ENCODE measurements around the gene ITPRIP.

ITPRIP gene

DNA sequence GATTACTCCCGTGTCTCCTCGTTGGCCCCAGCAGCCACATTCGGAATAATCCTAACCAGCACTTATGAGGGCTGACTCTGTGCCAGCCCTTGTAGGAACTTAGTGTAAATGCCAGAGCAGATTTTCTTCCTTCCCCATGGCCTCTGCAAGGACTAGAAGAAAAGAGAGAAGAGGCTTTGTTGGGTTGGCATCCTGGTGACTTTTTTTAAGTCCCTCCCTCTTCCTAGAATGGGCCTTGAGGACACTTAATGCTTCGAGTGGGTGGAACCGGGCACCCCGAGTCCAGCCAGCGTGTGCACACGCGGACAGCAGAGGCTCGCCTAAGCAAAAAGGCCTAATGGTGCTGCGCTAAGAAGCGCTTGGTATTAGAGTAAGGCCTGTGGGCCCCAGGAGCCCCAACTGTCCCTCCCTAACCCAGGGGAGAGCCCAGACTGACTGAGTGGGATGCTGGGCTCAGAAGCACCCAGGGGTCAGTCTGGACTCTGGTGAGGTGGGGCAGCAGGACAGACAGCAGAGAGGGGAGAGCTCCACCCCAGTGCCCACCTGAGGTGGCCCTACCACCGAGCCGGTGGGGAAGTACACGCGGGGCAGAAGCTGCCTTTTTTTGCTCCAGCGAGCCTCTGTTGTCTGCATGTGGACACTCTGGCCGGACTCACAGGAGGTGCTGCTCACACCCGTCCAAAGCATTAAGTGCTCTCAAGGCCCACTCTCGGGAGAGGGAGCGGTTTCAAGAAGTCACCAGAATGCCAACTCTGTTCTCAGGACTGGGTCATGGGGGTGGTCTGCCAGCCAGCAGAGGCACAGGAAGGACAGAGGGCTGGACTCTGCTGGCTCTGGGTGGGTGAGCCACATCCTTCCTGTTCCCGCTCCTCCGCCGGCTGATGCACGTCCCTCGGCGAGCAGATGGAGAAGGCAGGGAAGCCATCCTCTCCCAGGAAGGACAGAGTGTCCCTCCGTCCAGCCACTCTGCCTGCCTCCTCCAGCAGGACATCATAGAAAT is 12.5 kb downstream of the ITPRIP start:
- no peak for DNase-seq (ENCODE audit: low read depth in 3 of 3)

- no peak for DNase-seq (ENCODE audit: low read depth in 3 of 3)
Measured at GRCh38 chr10:104324931-104325330, 13.3 kb downstream of the ITPRIP start.

DNA sequence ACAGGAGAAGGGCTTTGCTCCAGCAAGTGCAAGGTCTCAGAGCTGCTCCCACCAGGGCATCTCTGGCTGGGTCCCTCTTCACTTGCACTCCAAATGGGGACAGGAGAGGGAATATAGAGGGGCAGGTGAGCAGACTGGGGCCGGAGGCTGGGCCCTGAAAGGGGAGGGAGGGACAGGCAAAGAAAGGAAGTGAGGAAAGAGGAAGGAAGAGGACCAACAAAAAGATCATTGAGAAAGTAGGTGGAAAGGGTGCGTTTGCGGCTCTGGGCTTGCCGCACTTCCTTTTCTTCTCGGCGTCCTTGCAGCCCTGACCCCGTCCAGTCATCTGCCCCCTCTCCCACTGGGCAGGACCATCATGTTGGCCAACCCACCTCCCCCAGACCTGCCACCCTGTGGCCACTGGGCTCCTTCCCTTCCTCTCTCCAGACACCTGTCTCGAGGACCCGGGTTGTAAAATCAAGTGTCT is 14.0 kb downstream of the ITPRIP start:
- DNase-seq (ENCODE audit: low read depth in 3 of 3): no peak

GRCh38 chr10:104323760-104324201 is 14.5 kb downstream of the ITPRIP start:
- DNase-seq (ENCODE audit: low read depth in 3 of 3): no peak

- DNase-seq (ENCODE audit: low read depth in 3 of 3): no peak
Measured at GRCh38 chr10:104323085-104323484, 15.2 kb downstream of the ITPRIP start.

- no peak for DNase-seq (ENCODE audit: low read depth in 3 of 3)
Measured at GRCh38 chr10:104322416-104322782, 15.9 kb downstream of the ITPRIP start.

GRCh38 chr10:104321725-104322415 is 16.4 kb downstream of the ITPRIP start:
- DNase-seq (ENCODE audit: low read depth in 3 of 3): no peak

GRCh38 chr10:104321226-104321625 is 17.0 kb downstream of the ITPRIP start:
- DNase-seq (ENCODE audit: low read depth in 3 of 3): no peak

GRCh38 chr10:104318810-104319741 is 19.2 kb downstream of the ITPRIP start:
- DNase-seq (ENCODE audit: low read depth in 3 of 3): no peak

- no peak for DNase-seq (ENCODE audit: low read depth in 3 of 3)
Measured at GRCh38 chr10:104318326-104318725, 19.9 kb downstream of the ITPRIP start.

DNA sequence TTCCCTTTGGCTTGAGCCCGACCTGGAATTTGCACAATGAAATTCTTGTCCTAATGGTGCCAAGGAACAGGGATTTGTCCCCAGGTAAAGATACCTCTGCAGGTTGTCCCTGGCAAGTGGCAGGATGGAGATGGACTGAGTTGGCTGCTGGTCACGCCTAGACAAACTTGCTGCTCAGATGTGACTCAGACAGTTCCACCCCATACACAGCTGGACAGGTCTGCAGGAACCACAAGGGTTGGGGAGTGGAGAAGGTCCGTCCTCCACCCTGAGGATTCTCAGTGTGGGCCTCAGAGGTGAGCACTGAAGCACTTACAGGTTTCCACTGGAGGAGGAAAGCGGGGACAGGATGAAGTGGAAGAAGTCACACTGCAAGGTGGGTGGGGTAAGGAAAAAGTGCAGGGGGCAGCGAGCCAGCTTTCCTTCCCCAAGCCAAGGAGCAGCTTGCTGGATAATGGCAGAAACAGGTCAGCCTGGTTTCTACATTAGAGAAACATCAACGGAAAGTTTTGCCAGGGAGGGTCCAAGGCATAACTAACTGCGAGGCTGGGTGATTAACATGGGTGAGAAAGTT is 20.5 kb downstream of the ITPRIP start:
- DNase-seq (ENCODE audit: low read depth in 3 of 3): no peak

DNA sequence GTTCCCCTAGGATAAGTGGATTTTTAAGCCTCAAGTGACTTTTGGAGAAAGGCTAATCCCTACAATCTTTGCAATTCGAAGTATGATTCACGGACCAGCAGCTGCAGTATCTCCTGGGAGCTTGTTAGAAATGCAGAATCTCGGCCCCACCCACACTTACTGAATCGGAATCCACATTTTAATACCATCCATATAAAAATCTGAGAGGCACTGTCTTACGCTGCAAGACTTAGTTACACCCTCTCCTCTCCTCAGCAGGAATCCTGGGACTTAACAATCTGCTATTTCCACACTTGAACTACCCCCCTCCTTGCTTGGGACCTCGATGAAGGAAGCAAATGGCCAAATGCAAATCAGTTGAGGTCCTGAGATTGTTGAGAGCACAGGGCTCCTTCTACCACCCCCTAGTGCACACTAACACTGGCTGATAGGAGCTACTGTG is 21.0 kb downstream of the ITPRIP start:
- no peak for DNase-seq (ENCODE audit: low read depth in 3 of 3)

- DNase-seq (ENCODE audit: low read depth in 3 of 3): no peak
Measured at GRCh38 chr10:104316321-104317099, 21.8 kb downstream of the ITPRIP start.

GRCh38 chr10:104315486-104315921 is 22.8 kb downstream of the ITPRIP start:
- DNase-seq (ENCODE audit: low read depth in 3 of 3): no peak

DNA sequence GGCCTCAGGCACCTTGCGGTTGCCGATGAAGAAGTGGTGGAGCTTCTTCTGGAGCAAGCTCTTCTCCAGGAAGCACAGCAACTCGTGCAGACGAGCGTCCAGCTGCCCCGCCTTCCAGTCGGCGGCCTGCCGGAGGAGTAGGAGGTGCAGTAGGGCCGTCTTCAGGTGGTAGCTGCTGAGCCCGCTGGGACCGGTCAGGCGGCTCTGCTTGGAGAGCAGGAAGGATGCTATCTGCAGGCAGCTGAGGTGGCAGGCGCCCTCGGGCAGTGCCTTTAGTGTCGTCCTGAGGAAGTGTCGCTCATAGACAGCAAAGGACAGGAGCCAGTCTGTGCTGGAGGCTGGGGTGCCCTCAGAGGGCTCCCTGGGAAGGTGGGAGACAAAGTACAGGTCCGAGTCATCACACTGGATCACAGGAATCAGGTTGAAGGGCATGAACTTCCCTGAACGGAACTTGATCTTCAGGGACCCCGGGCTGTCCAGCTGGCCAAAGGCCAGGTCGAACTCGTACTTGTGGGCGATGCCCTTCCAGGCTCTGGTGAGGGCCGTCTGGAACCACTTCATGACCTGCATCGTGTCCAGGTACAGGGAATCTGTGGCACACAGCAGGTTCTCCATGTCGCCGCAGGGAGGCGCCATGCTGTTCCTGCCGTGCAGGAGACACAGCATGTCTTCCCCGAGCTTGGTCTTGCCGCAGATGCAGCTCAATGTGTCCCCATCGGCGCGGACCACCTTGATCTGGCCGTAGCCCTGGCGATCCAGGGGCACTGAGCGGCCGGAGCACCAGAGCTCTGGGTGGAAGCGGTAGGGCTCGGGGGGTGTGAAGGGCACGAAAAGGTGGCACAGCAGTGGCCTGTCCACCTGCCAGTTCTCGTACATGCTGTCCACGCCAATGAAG is 23.4 kb downstream of the ITPRIP start:
- no peak for DNase-seq (ENCODE audit: low read depth in 3 of 3)

- DNase-seq (ENCODE audit: low read depth in 3 of 3): no peak
Measured at GRCh38 chr10:104311184-104311720, 27.0 kb downstream of the ITPRIP start.

DNA sequence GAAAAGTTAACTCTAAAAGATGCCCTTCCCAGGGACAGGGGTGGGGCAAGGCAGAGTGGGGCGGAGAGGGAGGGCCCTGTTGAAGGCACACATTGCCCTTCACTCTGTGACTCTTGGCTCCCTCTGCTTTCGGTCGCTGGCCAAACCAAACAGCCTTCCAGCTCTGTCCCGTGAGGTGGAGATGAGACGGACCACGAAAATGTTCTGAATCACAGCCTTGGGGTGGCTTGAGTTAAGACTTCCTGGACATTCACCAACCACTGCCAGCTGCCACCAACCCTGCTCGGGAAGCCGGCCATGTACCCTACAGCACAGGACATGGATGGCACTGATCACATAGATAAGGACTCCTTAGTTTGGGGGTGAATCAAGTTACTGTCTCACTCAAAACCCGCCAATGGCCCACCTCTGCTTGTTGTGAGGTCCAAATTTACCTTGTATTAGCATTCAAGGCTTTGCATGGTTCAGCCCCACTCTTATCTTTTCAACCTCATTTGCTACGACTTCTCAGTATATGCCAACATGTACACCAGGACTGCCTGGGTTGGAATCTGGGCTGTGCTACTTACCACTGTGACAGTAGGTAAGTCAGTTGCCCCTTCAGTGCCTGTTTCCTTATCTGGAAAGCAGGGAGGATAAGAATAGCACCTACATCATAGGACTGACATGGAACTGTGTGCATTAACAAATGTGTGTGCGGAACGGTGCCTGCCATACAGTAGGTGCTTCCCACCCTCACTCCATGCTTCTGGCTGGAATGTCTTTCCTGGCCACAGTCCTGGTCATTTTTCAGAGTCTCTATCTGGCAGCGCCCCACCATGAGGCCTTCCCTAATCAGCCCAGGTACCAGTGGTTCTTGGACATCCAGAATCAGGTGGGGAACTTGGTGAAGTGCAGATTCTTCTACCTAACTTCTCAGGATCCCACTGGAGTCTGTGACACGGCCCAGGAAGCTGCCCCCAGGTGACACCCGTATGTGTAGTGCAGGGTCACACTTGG is 28.0 kb downstream of the ITPRIP start:
- DNase-seq (ENCODE audit: low read depth in 3 of 3): no peak

- DNase-seq (ENCODE audit: low read depth in 3 of 3): no peak
Measured at GRCh38 chr10:104308439-104308903, 29.8 kb downstream of the ITPRIP start.
